HG02759 (cell line): ENCODE results near the gene ANKS6.
"Not testable (repeated sequence)": the region's sequence is repeated elsewhere in the genome, so short reads cannot be mapped to it uniquely, and the experiment has no call there.

Experiments used
- ATAC-seq: cut with Tn5 transposase; IDR thresholded peaks from one replicate; pipeline ENCODE4 v1.9.1; 2021; ENCODE audit warnings: mild to moderate bottlenecking, moderate library complexity; ENCODE audit not compliant: unreplicated experiment

ANKS6 gene

DNA sequence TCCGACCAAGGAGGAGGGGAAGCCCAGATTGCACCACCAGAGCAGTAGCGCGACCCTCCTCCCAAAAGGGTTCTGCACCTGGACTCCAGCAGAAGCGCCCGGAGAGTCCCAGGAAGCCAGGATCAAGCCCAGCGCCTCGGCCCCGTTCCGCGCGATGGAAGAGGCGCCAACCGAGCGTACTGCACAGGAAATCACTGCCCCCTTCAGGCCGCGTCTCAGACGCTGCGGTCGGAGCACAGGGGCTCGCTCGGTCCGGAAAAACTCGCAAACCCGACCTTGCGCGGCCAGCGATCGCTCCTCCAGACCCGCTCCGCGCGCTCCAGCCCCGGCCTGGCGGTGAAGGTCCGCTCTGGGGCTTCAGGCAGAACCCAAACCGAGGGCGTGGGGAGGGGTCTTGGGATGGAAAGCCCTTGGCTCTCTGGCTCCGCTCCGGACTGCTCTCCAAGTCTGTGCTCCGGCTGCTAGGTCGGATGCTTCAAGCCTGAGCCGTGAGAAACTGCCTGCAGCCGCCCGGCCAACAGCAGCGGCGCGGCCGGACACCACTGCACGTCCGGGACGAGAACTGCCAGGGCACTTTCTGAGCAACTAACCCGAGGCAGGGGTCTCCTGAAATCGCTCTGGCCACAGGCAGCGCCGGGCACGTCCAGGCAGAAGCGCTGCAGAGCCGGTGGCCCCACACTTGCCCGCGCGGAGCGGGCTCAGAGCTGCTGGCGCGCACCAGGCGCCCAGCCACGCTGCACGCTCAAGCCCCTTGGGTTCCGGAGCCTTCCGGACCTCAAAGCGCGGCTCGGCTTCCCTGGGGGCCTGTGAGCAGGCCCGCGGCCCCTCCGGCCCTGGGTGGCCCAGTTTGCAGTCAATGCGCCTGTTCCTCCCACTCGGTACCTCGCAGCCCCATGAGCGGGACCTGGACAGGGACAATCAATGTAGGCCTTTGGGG, 88.9 kb downstream of the ANKS6 start:
- ATAC-seq = no peak

DNA sequence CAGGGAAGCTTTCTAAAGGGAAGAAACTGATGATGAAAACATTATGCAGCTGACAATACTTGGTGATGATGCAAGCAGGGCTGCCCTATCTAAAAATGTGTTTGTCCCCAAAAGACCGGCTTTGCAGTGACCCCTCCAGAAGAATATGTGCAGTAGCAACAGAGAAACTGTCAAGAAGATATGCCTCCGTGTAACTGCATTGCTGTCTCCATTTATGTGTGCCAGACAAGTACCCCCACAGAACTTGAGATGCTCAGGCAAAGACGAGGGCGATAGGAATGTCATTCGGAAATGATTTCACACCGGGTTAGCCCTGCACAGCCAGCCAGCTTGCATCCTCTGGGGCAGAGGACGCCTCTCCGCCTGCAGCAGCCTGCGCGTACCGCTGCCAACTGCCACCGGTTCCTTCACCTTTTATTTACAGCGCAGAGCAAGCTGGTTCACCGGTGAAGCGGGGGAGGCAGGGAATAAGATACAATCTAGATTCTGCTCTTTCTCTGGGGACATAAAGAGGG, 89.6 kb downstream of the ANKS6 start:
- ATAC-seq = no peak

- ATAC-seq = no peak
Measured at GRCh38 chr9:98702835-98703380, 93.4 kb downstream of the ANKS6 start.

DNA sequence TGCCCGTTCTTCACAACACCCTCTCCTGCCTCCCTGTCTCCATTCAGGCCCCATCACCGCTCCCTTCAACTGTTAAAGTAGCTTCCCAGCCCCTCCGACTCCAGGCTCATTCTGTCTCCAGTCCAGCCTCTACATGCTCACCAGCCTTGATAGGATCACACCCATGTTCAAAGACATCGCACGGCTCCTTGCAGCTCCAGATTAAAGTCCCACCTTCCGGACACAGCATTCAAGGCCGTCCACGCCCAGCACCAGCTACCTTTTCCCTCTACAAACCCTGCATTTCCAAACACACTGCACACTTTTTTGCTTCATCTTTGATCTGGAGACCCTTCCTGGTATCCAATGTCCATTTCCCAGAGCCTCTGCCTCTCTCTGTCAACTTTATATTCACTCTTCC, 94.0 kb downstream of the ANKS6 start:
- ATAC-seq = no peak

DNA sequence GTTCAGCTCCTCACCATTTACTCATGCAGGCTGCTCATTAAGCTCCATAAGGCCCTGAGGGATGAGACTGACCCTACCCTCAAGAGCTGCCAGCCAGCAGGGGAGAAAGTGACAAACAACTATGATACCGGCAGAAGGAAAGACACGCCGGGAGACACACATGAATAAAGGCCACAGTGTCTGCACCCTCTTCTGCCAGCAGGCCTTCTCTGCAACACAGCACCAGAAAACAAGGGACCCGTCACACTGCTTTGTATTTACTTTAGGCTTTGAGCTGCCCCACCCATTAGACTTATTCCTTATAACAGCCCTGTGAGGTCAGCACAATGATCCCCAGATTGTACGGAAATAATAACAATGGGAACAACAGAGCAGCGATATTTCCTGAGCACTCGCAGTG, 94.8 kb downstream of the ANKS6 start:
- ATAC-seq = no peak

GRCh38 chr9:98700801-98701200, 95.6 kb downstream of the ANKS6 start:
- no peak for ATAC-seq

DNA sequence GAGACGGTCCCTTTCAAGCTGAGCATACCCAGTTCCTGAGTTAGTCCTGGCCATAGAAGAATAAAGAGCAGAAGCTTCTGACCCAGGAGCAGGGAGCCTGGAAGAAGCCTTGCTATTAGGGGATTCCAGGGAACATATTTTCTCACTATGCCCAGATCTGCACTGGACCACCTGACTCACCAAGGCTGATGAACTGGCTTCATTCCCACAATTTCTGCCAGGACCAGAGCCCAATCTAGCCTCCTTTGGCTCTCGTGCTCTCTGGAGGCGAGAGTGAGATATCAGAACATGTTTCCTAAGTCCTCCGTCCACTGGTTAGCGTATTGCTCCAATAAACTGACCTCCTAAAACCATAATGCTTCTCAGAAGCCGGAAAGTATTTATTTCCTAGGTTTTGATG, 97.5 kb downstream of the ANKS6 start:
- no peak for ATAC-seq

- no peak for ATAC-seq
Measured at GRCh38 chr9:98694943-98695342, 101.4 kb downstream of the ANKS6 start.

GRCh38 chr9:98692392-98692791, 104.0 kb downstream of the ANKS6 start:
- ATAC-seq = no peak

DNA sequence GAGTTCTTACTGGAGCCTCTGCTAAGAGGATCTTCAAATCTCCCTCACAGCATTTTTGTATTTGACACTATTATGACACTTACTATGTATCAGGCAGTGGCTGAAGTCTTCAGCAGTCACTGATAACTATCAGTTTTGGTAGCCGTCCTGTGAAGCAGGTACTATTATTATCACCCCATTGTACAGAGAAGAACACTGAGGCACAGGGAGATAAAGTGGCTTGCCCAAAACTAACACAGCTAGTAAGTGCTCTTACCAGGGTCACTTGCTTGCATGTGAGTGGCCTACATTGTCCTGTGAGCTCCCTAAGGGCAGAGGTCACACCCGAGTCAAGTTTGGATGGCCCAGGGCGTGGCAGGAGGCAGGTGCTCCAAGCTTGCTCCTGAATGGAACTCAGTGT, 104.5 kb downstream of the ANKS6 start:
- ATAC-seq = no peak

DNA sequence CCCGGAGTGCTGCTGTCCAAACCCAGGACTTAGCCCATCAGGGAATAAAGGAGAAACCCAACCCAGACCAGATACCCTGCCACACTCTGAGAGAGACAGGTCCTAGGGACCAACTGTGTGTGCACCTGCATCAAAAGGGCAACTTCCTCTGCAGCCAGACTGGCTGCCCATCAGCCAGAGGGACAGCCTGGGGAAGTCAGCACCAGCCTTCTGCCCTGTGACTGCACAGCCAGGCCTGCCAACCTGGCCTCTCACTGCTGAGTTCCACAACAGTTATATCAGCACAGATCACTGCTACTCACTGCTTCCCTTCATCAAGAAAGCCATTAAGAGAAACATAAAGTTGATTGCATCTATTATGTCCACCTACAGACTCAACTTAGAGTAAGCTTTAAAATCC, 105.7 kb downstream of the ANKS6 start:
- no peak for ATAC-seq

DNA sequence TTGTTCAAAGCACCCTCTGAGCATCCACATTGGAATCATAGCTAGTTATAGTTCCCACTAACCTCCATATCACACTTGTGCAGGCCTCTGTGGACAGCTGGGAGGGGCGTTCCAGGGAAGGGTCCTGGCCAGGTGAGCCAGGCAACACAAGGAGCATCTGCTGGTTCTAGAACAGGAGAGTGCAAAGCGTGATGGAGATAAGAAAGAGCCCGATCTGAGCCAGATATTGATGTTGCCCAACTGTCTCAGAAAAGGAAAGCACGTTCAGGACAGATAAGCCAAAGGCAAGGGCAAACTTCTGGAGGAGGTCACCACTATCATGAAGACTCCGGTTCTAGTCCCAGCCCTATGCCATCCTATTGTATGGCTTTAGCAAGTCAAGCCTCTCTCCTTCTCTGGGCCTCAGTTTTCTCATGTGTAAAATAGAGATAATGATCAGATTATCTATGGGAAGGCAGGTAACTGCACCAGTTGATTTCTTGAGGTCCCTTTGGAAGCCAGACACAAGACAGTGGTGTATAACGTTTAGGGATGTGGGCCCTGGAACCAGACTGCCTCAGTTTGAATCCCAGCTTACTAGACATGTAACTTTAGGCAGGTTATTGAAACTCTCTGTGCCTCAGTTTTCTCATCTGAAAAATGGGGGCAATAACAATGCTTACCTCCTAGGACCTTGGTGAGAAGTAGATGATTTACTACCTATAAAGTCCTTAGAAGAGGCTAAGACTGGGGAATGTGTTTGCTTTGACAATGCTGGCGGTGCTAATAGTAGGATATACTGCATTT, 107.5 kb downstream of the ANKS6 start:
- no peak for ATAC-seq

GRCh38 chr9:98687911-98688310, 108.4 kb downstream of the ANKS6 start:
- no peak for ATAC-seq

DNA sequence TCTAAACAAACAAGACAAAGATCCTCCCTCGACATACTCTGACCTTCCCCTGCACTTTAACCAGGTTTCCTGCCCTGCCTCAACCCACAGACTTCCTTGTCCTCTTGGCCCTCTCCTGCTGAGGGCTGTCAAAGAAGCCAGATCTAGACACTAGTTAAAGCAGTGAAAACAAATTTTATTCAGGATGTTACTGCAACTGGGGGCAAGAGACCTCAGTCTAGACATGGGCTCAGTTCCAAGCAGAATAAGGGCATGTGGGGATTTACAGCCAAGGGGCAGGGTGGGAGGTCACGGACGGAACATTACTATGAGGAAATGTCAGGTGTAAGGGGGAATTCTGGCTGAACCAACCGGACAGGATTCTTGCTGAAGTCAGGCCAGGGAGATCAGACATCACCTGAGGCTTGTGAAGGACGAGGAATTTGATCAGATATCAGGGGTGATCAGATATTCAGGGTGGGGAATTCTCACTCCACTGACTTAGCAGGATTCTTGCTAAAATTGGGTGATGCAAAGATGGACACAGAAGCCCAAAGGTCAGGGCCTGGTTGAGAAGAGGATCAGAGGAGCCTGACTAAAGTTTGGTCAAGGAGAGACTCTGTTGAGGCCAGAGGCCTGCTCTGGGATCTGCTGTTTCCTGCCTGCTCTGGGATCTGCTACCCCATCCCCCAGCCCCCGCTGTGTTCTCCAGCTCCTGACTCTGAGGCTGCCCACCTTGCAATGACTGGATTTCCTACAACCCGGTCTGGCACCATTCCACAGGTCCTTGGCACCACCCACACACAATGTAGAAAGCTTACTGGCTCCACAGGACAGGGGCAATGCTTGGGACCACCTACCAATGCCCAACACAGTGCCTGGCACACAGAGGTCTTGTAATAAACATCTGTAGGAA, 109.1 kb downstream of the ANKS6 start:
- ATAC-seq = no peak

DNA sequence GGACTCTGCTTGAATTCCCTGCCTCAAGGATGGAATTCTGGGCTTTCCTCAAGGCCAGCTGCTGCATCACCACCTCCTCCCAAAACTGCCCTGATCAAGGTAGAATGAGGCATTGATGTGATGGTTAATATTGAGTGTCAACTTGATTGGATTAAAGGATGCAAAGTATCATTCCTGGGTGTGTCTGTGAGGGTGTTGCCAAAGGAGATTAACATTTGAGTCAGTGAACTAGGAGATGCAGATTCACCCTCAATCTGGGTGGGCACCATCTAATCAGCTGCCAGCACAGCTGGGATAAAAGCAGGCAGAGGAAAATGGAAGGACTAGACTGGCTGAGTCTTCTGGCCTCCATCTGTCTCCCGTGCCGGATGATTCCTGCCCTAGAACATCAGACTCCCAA, 111.5 kb downstream of the ANKS6 start:
- ATAC-seq = not testable (repeated sequence)
